NCI-H1694 (cell line): ENCODE measurements around the gene TUBB.
"Not testable (repeated sequence)": the region's sequence is repeated elsewhere in the genome, so short reads cannot be mapped to it uniquely, and the experiment has no call there.

ENCODE experiments used
- DNase-seq: peaks from one replicate; lab custom pipeline; 2025; lab: John Stamatoyannopoulos, UW

Gene TUBB

DNA sequence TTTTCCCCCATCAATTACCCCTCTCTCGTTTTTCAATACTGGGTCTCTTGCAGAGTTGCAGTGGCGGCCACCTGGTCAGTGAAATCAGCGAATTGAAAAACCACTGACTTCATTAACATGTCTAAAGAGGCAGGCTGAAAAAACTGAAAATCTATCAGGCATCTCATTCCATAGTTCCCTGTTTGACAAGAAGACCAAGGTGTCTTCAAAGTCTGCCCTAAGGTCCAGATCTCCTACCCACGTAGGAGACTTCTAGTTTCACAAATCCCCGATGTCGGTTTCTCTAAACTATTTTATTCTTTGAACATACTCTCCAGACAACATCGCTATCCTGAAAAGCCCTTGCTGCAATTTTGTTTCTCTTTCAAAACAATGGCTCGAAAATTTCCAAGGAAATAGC, 796 bp upstream of the TUBB start:
- no peak for DNase-seq

DNA sequence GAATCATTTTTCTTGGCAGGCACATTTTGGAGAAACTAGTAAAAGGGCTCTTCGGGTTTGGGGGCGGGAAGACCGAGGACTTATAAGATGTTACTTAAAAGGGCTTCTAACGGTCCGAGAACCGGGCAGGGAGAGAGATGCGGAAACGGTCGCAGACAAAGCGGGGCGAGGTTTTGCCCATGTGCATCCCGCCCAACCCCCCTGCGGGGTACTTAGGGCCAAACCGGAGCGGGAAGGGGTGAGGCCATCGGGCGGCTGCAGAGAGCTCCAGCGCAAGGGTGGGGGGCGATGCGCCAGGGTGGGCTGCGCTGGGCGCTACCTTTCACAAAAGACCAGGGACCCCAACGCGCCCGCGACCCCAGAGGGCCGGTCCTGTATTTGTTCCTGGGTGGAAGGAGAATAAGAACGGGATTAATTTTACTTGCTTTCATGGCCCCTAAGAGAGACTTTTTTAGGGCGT, 616 bp downstream of the TUBB start:
- DNase-seq = no peak

DNA sequence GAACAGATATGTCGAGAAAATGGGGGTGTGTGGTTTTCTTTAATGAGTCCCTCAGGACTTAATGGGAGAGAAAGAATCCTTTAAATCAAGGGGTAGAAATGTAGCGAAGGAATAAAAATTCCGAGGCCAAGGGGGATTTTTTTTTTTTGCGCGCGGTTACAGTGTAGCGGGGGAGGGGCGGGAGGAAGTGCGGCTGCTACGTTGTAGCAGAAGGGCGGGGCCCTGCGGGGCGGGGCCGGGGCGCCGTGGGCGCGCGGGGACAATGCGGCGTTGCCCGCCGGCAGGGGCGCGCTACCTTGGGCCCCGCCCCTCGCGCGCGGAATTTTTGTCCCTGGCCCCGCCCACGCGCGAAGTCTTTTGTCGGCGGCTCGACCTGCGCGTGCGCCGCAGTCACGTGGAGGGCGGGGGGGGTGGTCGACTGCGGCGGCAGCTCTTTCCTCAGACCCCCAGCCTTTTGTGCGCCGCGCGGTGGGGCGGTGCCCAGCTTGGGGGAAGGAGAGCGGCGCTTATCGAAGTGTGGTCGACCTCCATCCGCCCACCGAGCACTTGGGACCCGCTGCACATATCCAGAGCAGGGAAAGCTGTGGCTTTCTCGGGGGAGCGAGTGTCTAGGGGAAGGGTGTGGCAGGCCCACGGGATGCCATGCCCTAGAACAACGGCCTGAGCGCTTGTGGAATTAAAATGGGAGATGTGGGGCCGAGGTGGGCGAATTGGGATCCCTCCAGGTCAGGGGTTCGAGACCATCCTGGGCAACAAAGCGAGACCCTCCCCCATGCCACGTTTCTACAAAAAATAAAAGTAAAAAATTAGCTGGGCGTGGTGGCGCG, 1.3 kb downstream of the TUBB start:
- DNase-seq = peak; percentile 72

DNA sequence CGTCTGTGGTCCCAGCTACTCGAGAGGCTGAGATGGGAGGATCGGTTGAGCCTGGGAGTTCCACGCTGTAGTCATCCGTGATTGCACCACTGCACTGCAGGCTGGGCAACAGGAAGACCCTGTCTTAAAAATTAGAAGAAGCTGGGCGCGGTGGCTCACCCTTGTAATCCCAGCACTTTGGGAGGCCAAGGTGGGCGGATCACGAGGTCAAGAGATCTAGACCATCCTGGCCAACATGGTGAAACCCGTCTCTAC, 1.8 kb downstream of the TUBB start:
- DNase-seq = not testable (repeated sequence)

DNA sequence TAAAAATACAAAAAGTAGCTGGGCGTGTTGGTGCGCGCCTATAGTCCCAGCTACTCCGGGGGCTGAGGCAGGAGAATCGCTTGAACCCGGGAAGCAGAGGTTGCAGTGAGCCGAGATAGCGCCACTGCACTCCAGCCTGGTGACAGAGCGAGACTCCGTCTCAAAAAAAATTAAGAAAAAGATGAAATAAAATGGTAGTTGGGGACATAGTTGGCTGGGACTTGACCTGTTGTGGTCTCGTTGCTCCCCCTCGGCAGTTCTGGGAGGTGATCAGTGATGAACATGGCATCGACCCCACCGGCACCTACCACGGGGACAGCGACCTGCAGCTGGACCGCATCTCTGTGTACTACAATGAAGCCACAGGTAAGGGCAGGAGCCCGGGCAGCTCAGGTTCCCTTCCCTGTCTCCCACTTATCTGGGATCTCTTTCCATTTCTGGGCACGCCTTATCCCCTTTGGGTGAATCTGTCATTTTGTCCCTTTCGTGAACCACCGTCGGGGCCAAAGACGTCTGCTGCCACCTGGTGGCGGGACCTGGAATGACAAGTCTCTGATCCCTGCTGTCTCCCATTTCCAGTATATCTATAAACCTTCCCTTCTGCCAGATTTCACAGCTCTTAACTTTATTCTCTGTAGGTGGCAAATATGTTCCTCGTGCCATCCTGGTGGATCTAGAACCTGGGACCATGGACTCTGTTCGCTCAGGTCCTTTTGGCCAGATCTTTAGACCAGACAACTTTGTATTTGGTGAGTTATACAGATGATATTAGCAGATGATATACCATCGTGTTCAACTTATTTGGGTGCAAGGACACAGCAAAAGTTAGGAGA, 2.3 kb downstream of the TUBB start:
- DNase-seq = peak; percentile 68

DNA sequence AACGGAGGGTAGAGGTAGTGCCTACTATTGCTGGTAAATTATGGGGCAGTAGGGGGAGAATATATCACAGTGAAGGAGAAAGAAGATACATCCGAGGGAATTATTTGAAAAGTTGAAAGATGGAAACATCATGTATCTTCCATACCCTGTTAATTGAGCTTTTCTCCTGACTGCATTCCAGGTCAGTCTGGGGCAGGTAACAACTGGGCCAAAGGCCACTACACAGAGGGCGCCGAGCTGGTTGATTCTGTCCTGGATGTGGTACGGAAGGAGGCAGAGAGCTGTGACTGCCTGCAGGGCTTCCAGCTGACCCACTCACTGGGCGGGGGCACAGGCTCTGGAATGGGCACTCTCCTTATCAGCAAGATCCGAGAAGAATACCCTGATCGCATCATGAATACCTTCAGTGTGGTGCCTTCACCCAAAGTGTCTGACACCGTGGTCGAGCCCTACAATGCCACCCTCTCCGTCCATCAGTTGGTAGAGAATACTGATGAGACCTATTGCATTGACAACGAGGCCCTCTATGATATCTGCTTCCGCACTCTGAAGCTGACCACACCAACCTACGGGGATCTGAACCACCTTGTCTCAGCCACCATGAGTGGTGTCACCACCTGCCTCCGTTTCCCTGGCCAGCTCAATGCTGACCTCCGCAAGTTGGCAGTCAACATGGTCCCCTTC, 3.1 kb downstream of the TUBB start:
- DNase-seq = not testable (repeated sequence)

DNA sequence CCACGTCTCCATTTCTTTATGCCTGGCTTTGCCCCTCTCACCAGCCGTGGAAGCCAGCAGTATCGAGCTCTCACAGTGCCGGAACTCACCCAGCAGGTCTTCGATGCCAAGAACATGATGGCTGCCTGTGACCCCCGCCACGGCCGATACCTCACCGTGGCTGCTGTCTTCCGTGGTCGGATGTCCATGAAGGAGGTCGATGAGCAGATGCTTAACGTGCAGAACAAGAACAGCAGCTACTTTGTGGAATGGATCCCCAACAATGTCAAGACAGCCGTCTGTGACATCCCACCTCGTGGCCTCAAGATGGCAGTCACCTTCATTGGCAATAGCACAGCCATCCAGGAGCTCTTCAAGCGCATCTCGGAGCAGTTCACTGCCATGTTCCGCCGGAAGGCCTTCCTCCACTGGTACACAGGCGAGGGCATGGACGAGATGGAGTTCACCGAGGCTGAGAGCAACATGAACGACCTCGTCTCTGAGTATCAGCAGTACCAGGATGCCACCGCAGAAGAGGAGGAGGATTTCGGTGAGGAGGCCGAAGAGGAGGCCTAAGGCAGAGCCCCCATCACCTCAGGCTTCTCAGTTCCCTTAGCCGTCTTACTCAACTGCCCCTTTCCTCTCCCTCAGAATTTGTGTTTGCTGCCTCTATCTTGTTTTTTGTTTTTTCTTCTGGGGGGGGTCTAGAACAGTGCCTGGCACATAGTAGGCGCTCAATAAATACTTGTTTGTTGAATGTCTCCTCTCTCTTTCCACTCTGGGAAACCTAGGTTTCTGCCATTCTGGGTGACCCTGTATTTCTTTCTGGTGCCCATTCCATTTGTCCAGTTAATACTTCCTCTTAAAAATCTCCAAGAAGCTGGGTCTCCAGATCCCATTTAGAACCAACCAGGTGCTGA, 3.9 kb downstream of the TUBB start:
- not testable (repeated sequence) for DNase-seq

DNA sequence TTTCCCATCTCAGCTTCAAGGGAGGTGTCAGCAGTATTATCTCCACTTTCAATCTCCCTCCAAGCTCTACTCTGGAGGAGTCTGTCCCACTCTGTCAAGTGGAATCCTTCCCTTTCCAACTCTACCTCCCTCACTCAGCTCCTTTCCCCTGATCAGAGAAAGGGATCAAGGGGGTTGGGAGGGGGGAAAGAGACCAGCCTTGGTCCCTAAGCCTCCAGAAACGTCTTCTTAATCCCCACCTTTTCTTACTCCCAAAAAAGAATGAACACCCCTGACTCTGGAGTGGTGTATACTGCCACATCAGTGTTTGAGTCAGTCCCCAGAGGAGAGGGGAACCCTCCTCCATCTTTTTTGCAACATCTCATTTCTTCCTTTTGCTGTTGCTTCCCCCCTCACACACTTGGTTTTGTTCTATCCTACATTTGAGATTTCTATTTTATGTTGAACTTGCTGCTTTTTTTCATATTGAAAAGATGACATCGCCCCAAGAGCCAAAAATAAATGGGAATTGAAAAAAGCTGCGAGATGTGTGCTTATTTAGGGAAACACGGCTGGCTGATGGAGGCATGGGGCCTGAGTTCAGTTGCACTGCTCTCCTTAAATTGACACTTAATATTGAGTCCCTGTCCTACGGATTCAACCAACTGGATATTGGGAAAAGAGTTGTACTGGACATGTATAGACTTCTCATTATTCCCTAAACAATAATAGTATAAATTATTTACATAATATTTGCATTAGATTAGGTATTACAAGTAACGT, 4.9 kb downstream of the TUBB start:
- no peak for DNase-seq

DNA sequence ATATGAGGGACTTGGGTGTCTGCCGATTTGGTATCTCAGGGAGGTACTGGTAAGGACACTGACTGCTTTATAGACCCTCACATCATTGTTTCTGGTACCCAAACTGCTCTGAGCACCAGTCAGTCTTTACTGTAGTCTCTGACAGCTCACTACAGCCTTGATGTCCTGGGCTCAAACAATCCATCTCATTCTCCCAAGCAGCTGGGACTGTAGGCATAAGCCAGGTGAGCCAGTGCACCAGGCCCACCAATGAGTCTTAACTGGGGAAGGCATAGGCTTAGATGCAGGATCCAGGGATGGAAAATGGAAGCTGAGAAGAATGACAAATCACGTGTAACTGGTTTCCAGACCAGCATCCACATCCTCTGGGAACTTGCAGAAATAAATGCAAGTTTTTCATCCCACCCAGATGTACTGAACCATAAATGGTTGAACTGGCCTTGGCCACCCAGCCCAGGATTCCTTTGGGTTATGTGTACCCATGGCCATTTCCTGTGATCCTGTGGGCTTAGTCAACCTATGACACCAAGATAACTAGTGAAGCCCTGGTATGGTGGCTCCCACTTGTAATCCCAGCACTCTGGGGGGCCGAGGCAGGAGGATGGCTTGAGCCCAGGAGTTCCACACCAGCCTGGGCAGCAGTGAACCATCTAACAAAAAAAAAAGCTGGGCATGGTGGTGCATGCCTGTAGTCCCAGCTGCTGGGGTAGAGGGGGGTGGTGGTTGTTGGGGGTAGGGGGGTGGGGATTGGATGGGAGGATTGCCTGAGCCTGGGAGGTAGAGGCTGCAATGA, 5.8 kb downstream of the TUBB start:
- no peak for DNase-seq

DNA sequence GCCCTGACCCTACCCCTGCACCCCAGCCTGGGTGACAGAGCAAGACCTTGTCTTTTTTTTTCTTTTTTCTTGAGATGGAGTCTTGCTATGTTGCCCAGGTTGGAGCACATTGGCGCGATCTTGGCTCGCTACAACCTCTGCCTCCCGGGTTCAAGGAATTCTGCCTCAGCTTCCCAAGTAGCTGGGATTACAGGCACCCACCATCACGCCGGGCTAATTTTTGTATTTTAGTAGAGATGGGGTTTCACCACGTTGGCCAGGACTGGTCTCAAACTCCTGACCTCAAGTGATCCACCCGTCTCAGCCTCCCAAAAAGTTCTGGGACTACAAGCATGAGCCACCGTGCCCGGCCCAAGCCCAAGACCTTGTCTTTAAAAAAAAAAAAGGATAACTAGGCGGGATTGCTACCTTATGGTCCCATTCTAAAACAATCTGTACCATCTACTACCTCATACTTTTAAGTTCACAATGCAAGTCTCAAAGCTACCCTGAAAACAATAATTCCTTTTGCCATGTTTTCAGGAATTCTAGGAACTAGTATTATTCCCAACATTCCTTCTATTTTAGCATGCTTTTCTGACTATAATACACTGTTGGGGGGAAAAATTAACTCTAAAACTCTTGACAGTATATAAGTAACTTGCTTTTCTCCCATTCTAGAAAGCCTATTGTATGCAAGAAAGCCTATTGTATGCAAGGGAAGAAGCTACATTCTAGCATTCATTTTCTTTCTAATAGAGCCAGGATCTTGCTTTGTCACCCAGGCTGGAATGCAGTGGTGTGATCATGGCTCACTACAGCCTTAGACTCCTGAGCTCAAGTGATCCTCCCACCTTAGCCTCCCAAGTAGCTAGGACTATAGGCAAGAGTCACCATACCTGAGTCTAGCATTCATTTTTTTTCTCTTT, 6.6 kb downstream of the TUBB start:
- no peak for DNase-seq

DNA sequence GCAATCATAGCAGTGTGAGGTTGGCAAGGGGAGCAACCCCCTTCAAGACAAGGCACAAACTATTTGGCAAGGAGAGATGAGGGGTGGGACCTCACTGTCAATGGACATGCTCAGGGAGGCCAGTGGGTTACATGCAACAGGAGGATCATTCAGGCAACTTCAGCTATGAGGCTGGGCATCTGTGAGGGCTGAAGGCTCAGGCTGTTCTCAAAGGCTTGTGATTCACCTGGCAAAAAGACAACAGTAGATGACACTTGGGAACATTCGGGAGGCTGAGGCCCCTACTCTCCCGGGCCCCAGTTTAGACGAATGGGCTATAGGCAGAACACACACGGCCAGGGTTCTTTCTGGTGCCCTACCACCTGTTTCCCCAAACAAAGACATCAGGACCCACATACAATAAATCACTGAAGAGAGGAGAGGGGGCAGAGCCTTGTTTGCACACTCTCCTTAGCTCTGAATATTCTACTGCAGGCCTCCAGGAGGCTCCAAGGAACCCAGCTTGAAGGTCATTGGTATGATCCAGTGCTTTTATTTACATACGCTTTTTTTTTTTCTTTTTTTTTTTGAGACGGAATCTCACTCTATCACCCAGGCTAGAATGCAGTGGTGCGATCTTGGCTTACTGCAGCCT, 7.9 kb downstream of the TUBB start:
- DNase-seq = no peak

DNA sequence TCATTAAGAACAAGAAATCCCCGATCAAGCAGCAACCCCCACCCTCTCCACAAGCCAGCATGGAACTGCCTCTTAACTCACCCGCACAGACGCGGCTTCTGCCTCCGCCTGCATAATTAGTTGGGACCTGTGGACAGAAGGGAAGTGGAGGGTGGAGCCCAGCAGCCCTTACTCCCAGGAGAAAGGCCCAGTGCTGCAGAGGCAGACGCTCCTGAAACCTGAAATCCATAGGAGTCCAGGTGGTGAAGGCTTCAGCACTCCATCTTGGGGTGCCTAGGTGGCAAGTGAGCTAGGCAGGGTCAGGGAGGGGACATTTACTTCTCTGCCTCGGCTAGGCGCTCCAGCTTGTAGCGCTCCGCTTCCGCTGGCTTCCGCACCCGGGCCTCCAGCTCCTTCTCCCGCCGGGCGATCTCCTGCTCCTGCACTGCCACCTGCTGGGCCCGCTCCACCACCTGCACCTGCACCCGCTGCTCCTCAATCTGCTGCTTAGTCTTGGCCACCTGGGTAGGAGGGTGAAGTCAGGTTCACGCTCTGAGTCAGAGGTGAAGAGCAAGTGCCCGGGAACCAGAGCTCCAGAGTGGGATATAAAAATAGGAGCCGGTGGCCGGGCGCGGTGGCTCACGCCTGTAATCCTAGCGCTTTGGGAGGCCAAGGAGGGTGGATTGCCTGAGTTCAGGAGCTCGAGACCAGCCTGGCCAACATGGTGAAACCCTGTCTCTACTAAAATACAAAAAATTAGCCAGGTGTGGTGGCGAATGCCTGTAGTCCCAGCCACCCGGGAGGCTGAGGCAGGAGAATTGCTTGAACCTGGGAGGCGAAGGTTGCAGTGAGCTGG, 10.7 kb downstream of the TUBB start:
- DNase-seq = peak; percentile 33

DNA sequence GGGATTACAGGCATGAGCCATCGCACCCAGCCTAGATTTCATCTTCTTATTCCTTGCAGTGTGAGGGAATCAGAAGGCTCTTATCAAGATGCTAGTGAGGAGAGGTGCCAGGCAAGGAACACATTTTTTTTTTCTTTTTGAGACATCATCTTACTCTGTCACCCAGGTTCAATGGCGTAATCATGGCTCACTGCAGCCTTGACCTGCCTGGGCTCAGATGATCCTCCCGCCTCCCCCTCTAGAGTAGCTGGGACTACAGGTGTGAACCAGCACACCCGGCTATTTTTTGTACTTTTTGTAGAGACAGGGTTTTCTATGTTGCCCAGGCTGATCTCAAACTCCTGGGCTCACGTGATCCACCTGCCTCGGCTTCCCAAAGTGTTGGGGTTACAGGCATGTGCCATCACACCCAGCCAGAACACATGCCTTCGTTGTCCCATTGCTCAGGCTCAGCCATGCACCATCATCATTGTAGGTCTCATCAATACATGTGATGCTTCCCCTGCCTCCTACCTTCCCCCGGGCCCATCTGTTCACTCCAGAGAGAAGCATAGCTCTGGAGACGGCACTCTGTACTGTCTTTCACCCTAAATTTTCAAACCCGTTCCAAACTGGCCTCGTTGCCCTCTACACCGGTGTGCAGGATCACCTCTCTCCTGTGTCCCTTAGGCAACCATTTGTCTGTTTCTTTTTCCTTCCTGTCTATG, 12.2 kb downstream of the TUBB start:
- no peak for DNase-seq

DNA sequence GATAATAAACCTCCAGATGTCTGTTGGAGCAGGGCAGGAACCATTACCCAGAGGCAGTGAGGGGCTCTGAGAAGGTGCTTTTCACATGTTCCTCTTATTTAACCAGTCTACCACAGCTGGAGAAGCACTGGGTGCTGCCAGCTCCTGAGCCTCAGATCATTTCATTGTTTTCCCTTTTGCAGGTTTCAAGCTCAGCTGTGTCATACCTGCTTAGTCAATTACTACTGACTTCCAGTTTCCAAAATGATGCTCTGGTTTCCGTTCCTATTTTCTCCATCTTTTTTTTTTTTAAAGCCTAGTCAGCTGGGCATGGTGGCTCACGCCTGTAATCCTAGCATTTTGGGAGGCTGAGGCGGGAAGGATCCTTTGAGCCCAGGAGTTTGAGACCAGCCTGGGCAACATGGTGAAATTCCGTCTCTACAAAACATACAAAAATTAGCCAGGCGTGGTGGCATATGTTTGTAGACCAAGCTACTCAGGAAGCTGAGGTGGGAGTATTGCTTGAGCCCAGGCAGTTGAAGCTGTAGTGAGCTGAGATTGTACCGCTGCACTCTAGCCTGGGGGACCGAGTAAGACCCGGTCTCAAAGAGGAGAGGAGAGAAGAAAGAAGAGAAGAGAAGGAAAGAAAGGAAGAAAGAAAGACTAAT, 15.6 kb downstream of the TUBB start:
- no peak for DNase-seq

DNA sequence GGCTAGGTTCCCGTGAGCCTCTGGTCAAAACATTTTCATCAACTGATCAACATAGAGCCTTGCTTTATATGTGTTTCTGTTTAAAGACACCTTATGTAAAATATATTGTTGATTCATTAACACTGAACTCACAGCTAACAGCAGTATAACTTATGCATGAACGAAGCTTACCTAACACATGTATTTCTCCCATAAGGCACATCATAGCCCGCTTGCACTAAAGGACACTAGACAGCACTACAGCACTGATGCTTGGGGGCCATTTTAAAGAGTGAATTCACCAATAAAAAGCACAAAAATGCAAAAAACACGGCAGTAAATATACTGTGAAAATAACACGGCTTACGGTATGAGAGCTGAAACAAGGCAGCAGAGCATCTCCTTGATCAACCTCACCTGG, 18.4 kb downstream of the TUBB start:
- DNase-seq = no peak

DNA sequence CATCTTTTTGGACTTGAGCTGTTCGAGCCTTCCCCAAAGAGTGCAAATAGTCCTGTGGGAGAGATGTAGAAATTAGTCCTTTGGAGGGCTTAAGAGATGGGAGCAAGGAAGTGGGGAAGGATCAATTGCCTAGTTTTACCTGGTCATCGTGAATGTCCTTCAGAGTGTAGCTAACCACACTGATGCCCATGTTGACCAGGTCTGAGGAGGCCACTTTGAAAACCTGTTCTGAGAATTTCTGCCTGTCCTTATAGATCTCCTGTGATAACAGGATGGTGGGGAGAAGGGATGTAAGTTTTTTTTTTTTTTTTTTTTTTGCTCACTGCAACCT, 20.4 kb downstream of the TUBB start:
- DNase-seq = no peak
